ENCODE results near the gene SLAMF9.
"Not testable (repeated sequence)": the region's sequence is repeated elsewhere in the genome, so short reads cannot be mapped to it uniquely, and the experiment has no call there.

SLAMF9 gene

GRCh38 chr1:159920202-159920601 is 33.8 kb downstream of the SLAMF9 start:
- FAIRE-seq, result no peak

GRCh38 chr1:159919236-159919865 is 34.7 kb downstream of the SLAMF9 start:
- no peak for FAIRE-seq

GRCh38 chr1:159918352-159919200 is 35.5 kb downstream of the SLAMF9 start:
- FAIRE-seq, result no peak

GRCh38 chr1:159917533-159918351 is 36.3 kb downstream of the SLAMF9 start:
- no peak for FAIRE-seq

GRCh38 chr1:159916242-159917051 is 37.6 kb downstream of the SLAMF9 start:
- no peak for FAIRE-seq

GRCh38 chr1:159915571-159916241 is 38.3 kb downstream of the SLAMF9 start:
- FAIRE-seq, result no peak

GRCh38 chr1:159914252-159915018 is 39.6 kb downstream of the SLAMF9 start:
- no peak for FAIRE-seq

DNA sequence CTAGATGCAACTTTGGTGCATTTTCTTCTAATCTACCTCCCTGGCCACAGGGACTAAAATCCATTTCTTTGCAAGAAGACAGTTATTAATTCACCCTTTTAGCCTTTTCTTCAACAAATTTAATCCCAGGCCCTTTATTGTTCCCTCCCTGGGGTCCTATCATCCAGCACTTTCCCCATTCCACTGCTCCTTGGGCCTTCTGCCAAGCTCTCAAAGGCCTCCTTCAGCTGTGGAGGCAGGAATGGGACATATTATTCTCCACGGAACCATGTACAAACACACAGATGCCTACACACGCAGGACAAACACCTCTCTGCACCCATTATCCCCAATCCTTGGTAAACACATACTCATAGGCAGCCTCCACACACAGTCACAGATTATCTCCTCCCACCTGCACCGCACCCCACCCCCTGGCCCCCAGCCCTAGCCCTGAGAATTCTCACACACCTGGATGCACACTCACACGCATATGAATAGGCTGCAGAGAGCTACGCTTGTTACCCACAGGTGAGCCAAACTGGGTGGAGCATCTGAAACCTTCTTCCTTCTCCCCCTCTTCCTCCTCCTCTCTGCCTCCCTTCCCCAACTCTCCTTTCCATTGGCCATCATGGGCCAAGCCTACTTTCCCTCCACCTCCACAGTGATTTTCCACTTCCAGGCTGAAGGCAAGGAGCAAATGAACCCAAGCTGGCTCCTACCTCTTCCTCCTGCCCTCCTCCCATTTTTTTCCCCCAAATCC is 40.4 kb downstream of the SLAMF9 start:
- FAIRE-seq, result no peak

DNA sequence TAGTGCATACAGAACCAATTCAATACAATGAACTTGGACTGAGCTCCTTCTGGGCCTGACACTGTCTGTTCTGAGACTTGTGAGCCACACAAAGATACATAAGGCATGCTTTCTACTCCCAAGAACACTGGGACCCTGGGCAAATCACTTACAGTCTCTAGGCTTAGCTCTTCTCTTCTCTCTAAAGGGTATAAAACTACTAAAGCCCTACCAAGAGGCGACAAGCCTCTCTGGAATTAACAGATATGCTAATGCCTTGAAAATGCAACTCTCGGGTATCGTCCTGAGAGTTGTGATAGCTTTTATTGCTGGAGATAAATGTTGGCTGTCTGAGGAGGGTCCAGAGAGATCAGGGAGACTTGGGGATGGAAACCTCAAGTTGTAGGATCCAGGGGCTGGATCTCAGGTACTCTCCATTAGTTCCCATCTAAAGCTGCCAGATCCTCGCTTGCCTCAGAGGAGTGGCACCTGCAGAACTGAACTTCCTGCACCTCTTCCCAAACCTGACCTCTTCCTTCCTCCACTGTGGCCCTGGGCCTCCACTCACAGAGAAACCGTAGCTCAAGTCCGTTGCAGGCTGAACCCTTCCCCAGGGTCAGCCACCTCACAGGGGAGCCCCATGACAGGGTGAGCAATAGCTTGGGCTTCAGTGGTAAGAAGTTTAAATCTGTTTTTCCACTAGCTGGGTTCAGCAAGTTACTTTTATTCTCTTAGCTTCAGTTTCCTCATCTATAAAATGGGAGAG is 42.5 kb downstream of the SLAMF9 start:
- no peak for FAIRE-seq

DNA sequence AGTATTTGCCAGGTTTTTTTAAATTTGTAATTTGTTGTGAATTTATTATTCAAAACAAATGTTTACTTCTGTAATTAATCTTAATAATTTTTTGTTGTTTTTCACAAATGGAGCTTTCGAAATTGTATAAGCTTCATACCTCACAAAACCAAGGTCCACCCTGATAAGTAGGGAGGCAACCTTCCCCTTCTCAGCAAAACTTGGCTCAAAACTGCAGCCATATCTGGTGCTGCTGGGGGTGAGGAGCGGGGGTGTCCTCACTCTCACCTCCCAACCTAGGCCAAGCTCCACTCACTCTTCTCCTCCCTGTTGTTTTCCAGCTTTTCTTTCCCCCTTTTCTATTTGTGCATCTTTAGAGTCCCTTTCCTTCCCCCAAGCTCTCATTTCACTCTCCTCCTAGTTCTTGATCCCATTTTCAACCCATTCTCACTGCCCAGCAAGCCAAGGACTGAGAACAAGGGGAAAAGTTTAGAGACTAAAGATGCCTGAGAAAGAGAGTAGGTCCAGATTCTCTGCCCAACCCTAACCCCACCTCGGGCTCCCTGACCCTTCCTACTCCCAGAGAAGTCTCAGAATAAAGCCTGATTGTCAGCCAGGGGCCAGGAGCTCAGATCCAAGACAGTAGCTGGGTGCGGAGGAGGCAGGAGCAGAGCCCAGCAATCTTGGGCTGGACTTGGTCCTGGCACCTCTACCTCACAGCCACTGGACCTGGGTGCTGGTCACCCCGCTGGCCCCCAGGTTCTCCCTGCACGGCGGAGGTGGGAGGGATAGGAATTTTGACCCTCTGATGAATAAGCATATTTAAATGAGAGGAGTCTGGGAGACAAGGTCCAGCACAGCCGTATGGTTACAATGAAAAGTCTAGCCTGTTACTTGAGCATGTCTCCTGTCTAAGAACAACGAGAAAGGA is 45.8 kb downstream of the SLAMF9 start:
- FAIRE-seq, result no peak

DNA sequence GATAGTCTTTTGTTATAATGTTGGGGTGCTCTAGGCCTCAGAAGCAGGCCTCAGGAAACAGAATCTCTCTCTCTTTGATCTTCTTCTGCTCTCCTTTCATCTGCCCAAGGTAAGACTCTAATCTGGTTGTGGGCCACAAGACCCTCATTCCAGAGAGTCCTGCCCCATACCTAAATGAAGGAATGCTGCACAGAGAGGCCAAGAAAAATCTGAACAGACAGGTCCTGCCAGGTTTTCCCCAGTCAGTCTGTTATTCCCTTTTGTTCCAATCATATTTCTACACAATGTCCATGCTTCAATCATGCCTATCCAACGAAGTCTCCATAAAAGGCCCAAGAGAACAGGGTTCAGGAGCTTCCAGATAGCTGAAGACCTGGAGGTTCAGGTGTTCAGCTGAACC is 47.1 kb downstream of the SLAMF9 start:
- no peak for FAIRE-seq

DNA sequence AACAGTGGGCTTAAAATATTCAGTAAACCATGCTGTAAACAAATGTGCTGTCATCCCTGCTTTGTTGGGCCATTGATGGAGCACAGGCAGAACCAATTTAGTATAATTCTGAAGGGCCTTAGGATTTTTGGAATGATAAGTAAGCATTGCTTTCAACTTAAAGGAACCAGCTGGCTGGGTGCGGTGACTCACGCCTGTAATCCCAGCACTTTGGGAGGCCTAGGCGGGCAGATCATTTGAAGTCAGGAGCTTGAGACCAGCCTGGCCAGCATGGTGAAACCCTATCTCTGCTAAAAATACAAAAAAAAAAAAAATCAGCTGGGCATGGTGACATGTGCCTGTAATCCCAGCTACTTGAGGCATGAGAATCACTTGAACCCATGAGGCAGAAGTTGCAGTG is 50.0 kb downstream of the SLAMF9 start:
- FAIRE-seq, result not testable (repeated sequence)

GRCh38 chr1:159902541-159902940 is 51.5 kb downstream of the SLAMF9 start:
- no peak for FAIRE-seq
